NCI-H187 treated with DMSO at 0.1 percent for 48 hours (cell line): ENCODE measurements around the gene BCAS2.
A peak's percentile ranks its signal among the peaks of the same experiment; 100 is the strongest.
"Not testable (repeated sequence)": the region's sequence is repeated elsewhere in the genome, so short reads cannot be mapped to it uniquely, and the experiment has no call there.

Experiments
- DNase-seq: peaks from one replicate; lab custom pipeline; 2025; lab: John Stamatoyannopoulos, UW

Gene BCAS2

GRCh38 chr1:114581335-114582287 is at the start of gene BCAS2:
Gene BCAS2, minus strand, starts transcription at chr1:114581615. Its CDS starts 24 bp downstream, at chr1:114581591.
- peak; percentile 92 for DNase-seq

- DNase-seq = no peak
Observed at GRCh38 chr1:114627107-114627506, 45.7 kb upstream of the BCAS2 start.

- no peak for DNase-seq
Observed at GRCh38 chr1:114623364-114623763, 41.9 kb upstream of the BCAS2 start.

- no peak for DNase-seq
Observed at GRCh38 chr1:114620419-114620818, 39.0 kb upstream of the BCAS2 start.

- DNase-seq = no peak
Observed at GRCh38 chr1:114618606-114619005, 37.2 kb upstream of the BCAS2 start.

- DNase-seq = no peak
Observed at GRCh38 chr1:114610546-114611245, 29.3 kb upstream of the BCAS2 start.

- no peak for DNase-seq
Observed at GRCh38 chr1:114609826-114610225, 28.4 kb upstream of the BCAS2 start.

- no peak for DNase-seq
Observed at GRCh38 chr1:114609026-114609425, 27.6 kb upstream of the BCAS2 start.

- no peak for DNase-seq
Observed at GRCh38 chr1:114607223-114607622, 25.8 kb upstream of the BCAS2 start.

GRCh38 chr1:114597949-114598348 is 16.5 kb upstream of the BCAS2 start:
- no peak for DNase-seq

- DNase-seq = no peak
Observed at GRCh38 chr1:114595602-114596001, 14.2 kb upstream of the BCAS2 start.

GRCh38 chr1:114594046-114594445 is 12.6 kb upstream of the BCAS2 start:
- no peak for DNase-seq

GRCh38 chr1:114589122-114589521 is 7.7 kb upstream of the BCAS2 start:
- DNase-seq = no peak

GRCh38 chr1:114588196-114588689 is 6.8 kb upstream of the BCAS2 start:
- no peak for DNase-seq

GRCh38 chr1:114587203-114587991 is 6.0 kb upstream of the BCAS2 start:
- no peak for DNase-seq

- DNase-seq = no peak
Observed at GRCh38 chr1:114586513-114587047, 5.2 kb upstream of the BCAS2 start.

- DNase-seq = no peak
Observed at GRCh38 chr1:114585231-114585630, 3.8 kb upstream of the BCAS2 start.

- DNase-seq = no peak
Observed at GRCh38 chr1:114574365-114574764, 7.0 kb downstream of the BCAS2 start.

GRCh38 chr1:114564141-114564540 is 17.3 kb downstream of the BCAS2 start:
- DNase-seq = no peak

- DNase-seq = not testable (repeated sequence)
Observed at GRCh38 chr1:114562978-114563510, 18.4 kb downstream of the BCAS2 start.

- no peak for DNase-seq
Observed at GRCh38 chr1:114561333-114561732, 20.1 kb downstream of the BCAS2 start.

GRCh38 chr1:114559356-114559755 is 22.1 kb downstream of the BCAS2 start:
- no peak for DNase-seq
